ENCODE results near the gene FGFRL1.
"Not testable (repeated sequence)": the region's sequence is repeated elsewhere in the genome, so short reads cannot be mapped to it uniquely, and the experiment has no call there.

Gene FGFRL1

GRCh38 chr4:993111-994029, 18.1 kb upstream of the FGFRL1 start, which contains the start of gene SLC26A1:
TSS of gene SLC26A1 (minus strand) at chr4:993404. CDS start at chr4:991703, 1,701 bp downstream.
- no peak for DNase-seq

GRCh38 chr4:995311-996026, 16.0 kb upstream of the FGFRL1 start:
- DNase-seq = no peak

- DNase-seq = no peak
These were observed 15.1 kb upstream of the FGFRL1 start for GRCh38 chr4:996030-996996.

- no peak for DNase-seq
These were observed 14.4 kb upstream of the FGFRL1 start for GRCh38 chr4:996997-997374.

- DNase-seq = no peak
These were observed 13.9 kb upstream of the FGFRL1 start for GRCh38 chr4:997375-998071.

- no peak for DNase-seq
These were observed 13.2 kb upstream of the FGFRL1 start for GRCh38 chr4:998096-998691.

GRCh38 chr4:999240-999863, 12.1 kb upstream of the FGFRL1 start:
- DNase-seq = not testable (repeated sequence)

- no peak for DNase-seq
These were observed 11.5 kb upstream of the FGFRL1 start for GRCh38 chr4:999882-1000425.

GRCh38 chr4:1000686-1001260, 10.7 kb upstream of the FGFRL1 start:
- no peak for DNase-seq

- no peak for DNase-seq
These were observed 9.8 kb upstream of the FGFRL1 start for GRCh38 chr4:1001561-1002130.

- DNase-seq = no peak
These were observed 9.2 kb upstream of the FGFRL1 start for GRCh38 chr4:1002131-1002630.

GRCh38 chr4:1002631-1003251, 8.7 kb upstream of the FGFRL1 start:
- DNase-seq = no peak

- no peak for DNase-seq
These were observed 8.0 kb upstream of the FGFRL1 start for GRCh38 chr4:1003271-1004070.

- no peak for DNase-seq
These were observed 7.4 kb upstream of the FGFRL1 start for GRCh38 chr4:1004071-1004418.

- DNase-seq = no peak
These were observed 6.6 kb upstream of the FGFRL1 start for GRCh38 chr4:1004557-1005485.

GRCh38 chr4:1006856-1007255, 4.6 kb upstream of the FGFRL1 start:
- no peak for DNase-seq

GRCh38 chr4:1008840-1009541, 2.4 kb upstream of the FGFRL1 start:
- peak; percentile 62 for DNase-seq

Measured in activated T-cell treated with anti-CD3 and anti-CD28 coated beads, Interleukin-2, amount 50 U/mL, for 1 hour (primary cell).